ENCODE results near the gene SMURF1.

DNA sequence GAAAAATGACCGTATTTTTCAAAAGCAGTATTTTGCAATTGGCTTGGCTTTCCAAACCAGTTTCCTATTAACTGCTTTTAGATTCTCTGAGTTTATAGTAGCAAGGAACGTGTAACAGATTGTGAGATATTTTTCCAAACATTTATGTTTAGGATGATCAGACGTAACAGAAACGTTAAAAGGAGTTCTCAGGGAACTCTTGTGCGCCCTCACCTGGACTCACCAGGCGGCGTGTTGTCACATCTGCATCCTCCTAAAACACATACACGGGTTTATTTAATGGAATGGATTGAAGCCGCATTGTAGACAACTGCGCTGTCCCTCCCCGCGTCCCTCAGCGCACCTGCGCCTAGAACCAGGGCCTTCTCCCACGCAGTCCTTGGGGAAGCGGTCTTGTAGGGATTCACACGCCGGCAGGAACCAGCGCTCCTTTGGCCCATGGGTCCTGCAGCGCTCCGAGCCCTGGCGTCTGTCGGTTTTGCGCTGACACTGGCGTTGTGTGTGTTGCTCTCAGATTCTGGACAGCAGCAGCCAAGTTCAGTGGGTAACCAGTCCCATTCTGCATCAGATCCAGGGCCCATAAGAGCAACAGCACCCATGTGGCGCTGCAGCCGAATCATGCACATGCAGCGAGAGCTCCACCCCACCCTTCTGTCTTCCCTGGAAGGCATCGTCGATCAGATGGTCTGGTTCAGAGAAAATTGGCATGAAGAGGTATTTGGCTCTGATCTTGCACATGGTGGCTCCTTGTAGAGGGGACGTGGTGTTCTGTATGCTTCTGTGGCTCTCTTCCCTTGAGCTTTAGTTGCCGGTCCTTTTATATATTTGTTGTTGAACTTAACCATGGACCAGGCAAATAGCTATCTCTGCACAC lies 150.6 kb downstream of the SMURF1 start:
- TF ChIP-seq, protein P1, sequence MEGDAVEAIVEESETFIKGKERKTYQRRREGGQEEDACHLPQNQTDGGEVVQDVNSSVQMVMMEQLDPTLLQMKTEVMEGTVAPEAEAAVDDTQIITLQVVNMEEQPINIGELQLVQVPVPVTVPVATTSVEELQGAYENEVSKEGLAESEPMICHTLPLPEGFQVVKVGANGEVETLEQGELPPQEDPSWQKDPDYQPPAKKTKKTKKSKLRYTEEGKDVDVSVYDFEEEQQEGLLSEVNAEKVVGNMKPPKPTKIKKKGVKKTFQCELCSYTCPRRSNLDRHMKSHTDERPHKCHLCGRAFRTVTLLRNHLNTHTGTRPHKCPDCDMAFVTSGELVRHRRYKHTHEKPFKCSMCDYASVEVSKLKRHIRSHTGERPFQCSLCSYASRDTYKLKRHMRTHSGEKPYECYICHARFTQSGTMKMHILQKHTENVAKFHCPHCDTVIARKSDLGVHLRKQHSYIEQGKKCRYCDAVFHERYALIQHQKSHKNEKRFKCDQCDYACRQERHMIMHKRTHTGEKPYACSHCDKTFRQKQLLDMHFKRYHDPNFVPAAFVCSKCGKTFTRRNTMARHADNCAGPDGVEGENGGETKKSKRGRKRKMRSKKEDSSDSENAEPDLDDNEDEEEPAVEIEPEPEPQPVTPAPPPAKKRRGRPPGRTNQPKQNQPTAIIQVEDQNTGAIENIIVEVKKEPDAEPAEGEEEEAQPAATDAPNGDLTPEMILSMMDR (IDR thresholded peaks at IDR 0.05), result no peak
- no peak for TF ChIP-seq POLR2A (IDR thresholded peaks at IDR 0.05)
- TF ChIP-seq EP300 (IDR thresholded peaks at IDR 0.05), result no peak
